HG03520 (cell line): Measurements from ENCODE around the gene IFT20.

Experiments used
- ATAC-seq: cut with Tn5 transposase; IDR thresholded peaks from one replicate; pipeline ENCODE4 v1.9.1; 2021; ENCODE audit warnings: mild to moderate bottlenecking, moderate library complexity; ENCODE audit not compliant: unreplicated experiment

The IFT20 gene, protein sequence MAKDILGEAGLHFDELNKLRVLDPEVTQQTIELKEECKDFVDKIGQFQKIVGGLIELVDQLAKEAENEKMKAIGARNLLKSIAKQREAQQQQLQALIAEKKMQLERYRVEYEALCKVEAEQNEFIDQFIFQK

DNA sequence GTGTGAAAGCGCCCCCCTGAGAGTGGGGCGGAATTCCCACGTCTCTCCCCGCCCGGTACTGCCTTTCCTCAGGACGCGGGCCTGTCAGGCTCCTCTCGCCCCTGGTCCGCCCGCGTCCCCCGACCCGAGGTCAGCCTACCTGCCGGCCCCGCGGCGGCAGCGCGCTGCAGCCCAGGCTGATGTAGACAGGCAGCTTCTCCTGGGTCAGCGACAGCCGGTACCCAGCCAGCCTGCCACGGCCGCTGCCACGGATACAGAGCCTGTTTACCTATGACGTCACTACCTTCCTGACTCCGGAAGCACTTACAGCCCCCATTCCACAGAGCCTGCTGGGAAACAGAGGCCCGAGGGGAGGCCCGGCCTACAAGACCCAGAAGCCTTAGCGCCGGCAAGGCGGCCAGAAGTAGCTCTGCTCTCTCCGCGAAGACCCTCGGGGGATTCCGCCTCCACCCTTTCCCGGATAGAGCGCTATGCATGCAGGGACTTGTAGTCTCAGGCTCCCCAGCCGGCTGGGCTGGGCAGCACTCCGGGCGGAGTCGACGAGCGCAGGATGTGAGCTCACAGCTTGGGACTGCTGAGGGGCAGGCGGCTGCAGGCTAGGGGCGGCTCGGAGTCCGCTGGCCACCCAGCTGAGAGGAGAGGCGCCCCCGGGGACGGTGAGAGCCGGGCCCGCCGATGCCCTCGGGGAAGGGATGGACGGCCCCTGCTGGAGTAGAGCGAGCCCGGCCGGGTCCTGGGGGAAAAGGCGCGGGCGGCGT, at the start of gene IFT20, which contains the start of gene TNFAIP1:
Gene IFT20, minus strand, starts transcription at position 272 of the 758 bp plus-strand sequence. CDS start 3,487 bp downstream, outside the sequence.
Gene TNFAIP1, plus strand, starts transcription at position 561 of the 758 bp plus-strand sequence. CDS start 3,761 bp downstream, outside the sequence.
- ATAC-seq: peak; percentile 94

DNA sequence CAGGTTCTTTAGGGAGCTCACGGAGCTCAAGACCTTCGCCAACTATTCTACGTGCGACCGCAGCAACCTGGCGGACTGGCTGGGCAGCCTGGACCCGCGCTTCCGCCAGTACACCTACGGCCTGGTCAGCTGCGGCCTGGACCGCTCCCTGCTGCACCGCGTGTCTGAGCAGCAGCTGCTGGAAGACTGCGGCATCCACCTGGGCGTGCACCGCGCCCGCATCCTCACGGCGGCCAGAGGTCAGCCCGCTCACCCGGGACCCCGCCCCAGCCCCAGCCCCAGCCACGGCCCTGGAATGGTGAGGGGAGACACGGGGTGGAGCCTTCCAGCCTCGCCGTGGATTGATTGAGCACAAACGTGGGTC, 49.7 kb upstream of the IFT20 start:
- no peak for ATAC-seq

DNA sequence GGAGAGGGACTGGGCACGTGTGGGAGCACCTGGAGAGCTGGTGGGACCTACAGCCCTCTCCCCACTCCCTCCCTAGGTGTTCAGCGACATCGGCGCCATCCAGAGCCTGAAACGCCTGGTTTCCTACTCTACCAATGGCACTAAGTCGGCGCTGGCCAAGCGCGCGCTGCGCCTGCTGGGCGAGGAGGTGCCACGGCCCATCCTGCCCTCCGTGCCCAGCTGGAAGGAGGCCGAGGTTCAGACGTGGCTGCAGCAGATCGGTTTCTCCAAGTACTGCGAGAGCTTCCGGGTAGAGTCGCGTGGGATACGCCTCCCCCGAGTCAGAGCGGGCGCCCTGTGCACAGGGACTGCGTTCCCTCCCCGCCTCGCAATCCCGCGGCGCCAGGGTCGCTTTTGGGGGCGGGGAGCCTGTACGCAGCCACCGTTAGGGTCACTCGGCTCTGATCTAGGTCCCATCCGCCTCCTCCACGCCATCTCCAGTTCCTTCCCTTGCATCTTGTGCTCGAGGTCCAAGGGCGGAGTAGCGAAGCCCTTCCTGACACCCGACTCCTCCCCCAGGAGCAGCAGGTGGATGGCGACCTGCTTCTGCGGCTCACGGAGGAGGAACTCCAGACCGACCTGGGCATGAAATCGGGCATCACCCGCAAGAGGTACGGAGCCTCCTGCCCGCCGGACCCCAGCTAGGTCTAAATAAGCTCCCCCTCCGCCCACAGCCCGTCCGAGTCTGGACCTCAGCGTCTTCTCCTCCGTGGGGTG, 49.2 kb upstream of the IFT20 start:
- peak; percentile 51 for ATAC-seq

DNA sequence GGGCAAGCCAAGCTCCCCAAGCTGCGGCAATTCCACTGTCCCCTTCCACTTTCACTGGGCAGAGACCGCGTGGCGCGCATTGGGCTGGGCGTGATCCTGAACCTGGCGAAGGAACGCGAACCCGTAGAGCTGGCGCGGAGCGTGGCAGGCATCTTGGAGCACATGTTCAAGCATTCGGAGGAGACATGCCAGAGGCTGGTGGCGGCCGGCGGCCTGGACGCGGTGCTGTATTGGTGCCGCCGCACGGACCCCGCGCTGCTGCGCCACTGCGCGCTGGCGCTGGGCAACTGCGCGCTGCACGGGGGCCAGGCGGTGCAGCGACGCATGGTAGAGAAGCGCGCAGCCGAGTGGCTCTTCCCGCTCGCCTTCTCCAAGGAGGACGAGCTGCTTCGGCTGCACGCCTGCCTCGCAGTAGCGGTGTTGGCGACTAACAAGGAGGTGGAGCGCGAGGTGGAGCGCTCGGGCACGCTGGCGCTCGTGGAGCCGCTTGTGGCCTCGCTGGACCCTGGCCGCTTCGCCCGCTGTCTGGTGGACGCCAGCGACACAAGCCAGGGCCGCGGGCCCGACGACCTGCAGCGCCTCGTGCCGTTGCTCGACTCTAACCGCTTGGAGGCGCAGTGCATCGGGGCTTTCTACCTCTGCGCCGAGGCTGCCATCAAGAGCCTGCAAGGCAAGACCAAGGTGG, 46.0 kb upstream of the IFT20 start:
- ATAC-seq: no peak

DNA sequence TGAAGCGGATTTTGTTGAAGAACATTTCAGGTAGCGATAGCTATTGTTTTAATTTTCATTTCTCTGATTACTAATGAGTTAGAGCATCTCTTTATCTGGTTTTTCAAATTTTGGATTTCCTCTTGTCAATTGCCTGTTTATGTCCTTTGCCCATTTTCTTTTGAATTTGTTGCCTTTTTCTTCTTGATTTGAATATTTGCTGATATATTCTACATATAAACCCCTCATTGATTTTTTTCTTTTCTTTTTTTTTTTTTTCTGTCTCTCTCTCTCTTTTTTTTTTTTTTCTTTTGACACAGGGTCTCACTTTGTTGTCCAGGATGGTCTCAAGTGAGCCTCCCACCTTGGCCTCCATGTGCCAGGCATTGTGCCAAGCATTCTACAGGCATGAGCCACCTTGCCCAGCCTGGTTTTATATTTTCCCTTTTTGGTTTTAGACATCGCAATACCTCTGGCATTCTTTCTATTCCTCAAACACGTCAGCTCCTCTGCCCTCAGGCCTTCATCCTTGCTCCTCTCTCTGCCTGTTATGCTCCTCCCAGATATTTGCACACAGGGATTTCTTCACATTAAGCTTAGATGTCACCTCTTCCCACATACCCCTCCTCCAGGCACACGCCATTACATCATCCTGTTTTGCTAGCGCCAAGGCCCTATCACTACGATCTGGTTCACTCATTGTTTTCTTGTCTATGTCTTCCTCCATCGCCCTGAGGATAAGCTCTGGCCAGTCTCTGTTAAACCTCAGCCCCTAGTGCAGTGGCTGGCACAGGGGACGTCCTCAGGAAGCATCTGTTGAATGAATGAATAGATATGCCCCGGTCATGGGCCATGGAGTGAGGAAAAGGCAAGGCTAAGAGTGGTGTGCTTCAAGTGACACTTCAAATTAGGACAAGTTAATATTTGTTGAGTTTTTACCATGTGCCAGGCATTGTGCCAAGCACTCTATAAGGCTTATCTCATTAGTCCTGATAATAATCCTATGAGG, 44.8 kb upstream of the IFT20 start:
- no peak for ATAC-seq

DNA sequence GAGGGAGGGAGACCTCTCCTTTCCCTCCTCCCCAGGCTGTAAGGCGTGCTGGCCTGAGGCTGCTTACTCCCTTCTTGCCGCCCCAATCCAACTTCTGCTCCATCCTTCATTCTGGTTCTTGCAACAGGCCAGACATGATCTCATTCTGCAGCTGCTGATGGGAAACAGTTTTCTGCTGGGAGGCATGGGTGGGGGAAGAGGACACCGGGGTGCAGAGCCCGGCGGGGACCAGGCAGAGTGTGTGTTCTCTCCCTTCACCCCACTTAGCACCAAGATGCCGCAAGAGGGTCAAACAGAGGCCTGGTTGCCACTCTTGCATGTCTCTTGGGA, 37.6 kb upstream of the IFT20 start:
- ATAC-seq: no peak

DNA sequence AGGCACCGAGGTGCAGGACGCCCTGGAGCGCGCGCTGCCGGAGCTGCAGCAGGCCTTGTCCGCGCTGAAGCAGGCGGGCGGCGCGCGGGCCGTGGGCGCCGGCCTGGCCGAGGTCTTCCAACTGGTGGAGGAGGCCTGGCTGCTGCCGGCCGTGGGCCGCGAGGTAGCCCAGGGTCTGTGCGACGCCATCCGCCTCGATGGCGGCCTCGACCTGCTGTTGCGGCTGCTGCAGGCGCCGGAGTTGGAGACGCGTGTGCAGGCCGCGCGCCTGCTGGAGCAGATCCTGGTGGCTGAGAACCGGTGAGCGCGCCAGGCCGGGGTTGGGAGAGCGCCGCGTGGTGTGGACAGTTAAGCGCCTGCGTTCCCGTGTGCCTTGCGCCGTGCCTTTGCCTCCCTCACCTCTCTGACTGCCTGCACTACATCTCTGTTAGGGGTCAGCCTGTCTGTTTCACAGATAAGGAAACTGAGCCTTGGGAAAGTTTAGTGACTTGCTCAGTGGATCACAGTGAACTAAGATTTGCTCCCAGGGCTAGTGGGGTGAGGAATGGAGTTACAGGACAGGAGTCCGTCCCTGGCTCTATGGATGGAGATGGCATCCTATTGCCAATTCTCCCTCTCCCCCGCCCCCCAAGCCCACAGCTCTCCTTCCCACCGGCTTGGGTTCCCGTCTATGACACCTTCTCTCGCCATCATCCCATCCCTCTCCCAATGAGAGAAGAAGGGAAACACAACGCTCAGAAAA, 37.1 kb upstream of the IFT20 start:
- no peak for ATAC-seq

DNA sequence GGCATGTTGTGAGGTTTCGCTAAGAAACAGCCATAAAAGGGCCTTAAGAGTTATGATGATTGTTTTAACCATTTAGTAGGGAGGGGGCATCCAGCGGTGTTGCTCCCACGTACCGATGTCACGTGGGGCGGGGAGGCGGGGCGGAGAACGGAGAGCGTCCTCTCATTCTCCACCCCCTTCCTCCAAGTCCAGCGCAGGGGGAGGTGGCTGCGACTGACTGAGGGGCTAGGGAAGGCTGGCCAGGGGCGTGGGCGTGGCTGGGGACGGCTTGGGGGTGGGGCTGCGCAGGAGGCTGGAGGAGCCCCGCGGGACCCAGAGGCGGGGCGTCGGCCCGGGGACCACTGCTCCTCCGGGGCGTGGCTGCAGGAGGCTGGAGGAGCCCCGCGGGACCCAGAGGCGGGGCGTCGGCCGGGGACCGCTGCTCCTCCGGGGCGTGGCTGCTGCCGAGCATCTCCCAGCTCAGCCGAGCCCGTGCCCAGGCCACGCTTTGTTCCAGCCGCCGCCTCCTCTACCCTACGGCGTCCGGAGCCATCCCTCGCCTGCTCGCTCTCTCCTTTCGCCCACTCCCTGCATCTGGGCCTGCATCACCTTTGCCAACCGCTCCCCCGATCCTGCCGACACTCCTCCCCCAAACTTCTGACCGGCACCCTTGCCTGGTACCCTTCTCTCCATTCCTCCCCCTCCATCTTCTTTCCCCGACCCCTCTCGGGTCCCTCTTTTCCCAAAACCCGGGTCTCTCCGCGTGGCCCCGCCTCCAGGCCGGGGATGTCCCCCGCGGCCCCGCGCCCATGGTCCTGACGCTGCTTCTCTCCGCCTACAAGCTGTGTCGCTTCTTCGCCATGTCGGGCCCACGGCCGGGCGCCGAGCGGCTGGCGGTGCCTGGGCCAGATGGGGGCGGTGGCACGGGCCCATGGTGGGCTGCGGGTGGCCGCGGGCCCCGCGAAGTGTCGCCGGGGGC, 36.3 kb upstream of the IFT20 start, which contains the start of gene SARM1:
Gene SARM1, plus strand, starts transcription at position 450 of the 958 bp plus-strand sequence. Its CDS starts 339 bp downstream, at position 789.
- peak; percentile 75 for ATAC-seq

DNA sequence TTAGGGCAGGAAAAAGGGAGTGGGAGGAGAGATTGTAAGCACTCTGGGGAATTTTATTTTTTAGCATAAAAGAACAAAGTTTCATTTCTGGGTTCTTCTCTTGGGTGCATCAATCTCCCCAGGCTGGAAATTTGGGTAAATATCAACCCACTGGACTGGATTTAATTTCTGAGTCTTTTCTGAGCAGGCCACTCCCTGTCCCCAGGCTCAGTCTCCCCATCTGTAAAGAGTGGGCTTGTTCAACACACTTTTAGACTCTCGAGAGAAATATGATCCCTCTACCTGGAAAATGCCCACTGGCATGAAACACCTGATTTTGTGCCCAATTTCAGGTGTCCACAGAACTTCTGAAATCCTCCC, 35.5 kb upstream of the IFT20 start:
- ATAC-seq: no peak

DNA sequence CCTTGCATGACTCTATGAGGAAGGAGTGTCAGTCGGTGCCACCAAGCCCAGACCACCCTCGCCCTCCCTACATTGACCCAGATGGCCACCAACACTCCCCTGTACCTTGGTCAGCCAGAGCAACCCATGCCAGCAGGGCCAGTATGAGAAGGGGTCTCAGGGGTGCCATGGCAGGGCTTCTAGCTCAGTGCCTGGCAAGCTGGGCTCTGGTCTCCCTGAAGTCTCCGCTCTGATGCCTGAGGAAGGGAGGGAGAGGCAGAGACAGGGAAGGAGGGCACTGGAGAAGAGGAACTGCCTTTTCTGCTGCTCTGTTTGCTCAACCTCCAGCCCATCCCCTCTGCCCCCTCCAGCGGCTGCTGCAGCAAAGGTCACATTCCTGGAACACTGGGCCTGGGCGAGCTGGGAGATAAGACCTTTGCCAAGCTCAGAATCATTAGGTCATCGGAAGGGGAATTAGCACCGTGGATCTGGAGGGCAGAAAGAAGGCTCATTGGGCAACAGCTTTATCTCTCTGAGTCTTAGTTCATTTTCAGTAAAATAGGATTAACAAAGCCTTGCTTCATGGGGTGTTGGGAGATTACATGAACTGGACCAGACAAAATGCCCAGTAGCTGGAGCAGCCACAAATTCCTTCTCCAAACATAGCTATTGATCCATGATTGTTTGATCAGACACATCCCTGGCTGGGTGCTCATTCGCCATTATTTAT, 34.9 kb upstream of the IFT20 start, which contains the start of gene VTN:
Gene VTN, minus strand, starts transcription at position 273 of the 709 bp plus-strand sequence. Its CDS starts 104 bp downstream, at position 169.
- ATAC-seq: no peak

DNA sequence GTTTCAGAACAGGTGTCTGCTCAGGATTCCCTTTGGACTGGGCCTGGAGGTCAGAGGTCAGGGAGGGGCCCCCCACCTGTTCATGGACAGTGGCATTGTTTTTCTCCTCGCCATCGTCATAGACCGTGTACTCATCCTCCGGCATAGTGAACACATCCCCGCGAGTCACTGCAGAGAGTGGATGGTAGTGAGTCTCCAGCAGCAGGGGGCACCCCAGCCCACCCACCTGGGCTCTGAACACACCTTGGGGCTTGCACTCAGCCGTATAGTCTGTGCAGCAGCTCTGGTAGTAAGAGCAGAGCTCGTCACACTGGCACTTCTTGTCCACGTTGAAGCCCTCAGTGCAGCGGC, 34.4 kb upstream of the IFT20 start:
- ATAC-seq: no peak

DNA sequence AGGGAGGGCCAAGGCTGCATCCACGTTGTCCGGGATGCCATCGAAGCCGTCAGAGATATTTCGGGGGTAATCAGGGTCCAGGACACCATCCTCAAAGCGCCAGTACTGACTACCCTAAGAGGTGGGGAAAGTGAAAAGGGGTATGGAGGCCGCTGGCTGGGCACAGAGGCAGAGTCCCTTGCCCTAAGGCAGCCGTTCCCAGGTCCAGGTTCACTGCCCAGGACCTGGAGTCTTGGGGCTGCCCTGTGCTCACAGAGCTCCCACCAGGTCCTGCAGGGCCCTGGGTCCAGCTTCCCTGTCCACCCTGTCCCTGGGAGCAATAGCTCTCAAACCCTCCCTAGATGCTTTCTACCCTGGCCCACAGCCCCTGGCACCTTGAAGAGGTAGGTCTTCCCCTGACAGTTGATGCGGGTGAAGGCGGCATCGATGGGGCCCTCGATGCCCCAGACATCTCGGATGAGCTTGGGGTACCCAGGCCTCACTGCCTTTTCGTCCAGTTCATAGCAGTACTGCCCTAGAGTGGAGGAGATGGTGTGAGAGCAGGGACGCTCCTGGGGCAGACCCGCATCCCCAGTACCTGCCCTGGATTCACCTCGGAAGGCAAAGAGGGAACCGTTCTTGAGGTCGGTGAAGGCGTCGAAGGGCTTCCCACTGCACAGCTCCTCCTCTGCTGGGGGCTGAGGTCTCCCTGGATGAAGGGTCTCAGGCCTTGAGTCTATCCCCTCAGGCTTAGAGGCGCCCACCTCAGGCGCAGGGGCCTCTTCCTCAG, 33.8 kb upstream of the IFT20 start:
- ATAC-seq: no peak

DNA sequence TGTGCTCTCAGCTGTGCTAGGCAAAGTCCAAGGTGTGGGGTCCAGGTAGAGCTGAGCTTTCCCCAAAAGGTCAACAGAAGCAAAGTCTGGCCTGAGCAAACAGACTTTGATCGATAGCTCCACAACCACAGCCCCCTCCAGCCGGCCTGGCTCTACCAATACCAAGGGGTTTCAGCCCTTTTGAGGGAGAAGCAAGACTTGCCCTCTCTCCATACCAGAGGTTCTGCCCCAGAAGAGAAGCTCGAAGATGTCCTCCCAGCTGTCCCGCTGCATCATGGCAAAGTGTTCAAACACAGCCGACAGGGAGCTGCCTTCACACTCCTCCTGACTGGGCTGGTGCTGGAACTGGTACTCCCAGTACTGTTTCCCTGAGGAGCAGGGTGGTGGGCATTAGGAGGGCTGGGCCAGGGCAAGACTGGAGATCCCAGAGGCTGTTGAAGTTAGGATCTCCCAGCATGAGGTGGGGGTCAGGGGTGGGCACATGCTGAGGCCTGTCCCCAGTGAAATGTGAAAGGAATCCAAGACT, 33.1 kb upstream of the IFT20 start:
- ATAC-seq: no peak

DNA sequence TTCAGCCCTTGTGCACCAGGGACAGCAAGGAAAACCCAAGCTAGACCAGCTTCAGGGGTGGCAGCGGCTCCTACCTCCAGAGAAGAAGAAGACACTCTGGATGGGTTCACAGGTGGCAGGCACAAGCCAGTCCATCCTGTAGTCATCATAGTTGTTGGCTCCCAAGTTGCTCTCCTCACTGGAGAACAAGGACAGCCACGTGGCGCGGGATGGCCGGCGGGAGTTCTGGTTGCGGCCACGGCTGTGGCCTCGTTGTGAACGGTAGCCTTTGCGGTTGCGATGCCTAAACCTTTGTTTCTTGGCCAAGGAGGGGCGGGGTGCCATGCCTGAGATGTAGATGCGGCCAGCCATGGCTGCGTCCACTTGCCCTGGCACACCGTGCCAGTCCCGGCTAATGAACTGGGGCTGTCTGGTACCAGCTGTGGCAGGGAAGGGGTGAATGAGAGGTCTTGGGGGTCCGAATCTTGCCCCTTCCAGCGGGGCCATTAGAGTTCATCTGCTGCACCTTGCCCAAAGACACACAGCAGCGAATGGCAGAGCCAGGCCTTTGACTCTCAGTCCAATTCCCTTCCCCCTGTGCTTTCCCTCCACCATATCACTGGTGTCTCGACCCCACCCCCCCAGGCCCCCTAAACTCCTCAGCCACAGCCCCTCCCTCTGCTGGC, 32.5 kb upstream of the IFT20 start:
- ATAC-seq: no peak

DNA sequence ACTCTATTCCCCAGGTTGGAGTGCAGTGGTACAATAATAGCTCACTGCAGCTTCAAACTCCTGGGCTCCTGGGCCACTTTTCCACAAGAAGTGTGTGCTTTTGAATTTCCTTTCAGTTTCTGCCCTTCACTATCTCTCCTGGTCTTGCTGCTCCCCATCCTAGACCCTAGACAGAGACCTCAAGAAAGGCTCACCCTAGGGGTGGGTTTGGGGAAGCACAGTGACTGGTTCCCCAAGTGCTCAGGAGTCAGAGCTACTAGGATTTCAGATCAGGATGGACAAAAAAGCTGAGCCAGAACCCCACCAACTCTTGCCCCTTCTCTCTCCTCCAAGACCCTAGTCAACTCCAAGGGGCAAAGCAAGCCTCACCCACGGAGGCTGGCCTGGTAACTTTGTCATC, 31.3 kb upstream of the IFT20 start:
- no peak for ATAC-seq

DNA sequence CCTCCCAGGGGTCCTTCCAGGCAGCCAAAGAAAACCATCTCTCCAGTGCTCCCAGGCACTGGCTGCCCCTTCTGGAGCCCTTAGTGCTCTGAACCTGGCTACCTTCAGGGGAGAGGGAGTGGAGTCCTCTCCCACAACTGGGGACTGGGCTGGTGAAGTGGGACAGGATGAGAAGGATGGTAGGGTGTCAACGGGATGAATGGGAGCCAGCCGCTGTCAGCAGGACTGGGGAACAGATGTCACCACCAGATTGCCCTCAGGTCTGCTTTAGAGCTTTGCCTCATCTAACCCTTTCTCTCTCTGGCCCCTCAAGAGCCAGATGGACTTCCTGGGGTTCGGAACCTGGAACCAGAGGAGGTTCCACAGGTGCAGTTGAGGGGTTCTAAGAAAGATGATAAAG, 30.2 kb upstream of the IFT20 start:
- no peak for ATAC-seq
